MM.1S (cell line): Measurements from ENCODE around the gene ZNF598.

Source experiments
- DNase-seq: peaks from one replicate; pipeline ENCODE4 v3.0.0-alpha.2; 2015
- H2AFZ ChIP-seq: fragments of 300-600 bp; sonication (generic); 2 replicates; pipeline ENCODE4 v1.6.0; 2016; ENCODE audit warnings: antibody characterized with exemption, low read length
- H3F3A ChIP-seq: fragments of 300-600 bp; sonication (generic); 2 replicates; pipeline ENCODE4 v1.6.1; 2016; ENCODE audit warnings: mild to moderate bottlenecking, antibody characterized with exemption, low read length, moderate library complexity, mixed read lengths; ENCODE audit not compliant: insufficient read depth
- H3K27ac ChIP-seq: fragments of 300-600 bp; sonication (generic); 2 replicates; pipeline ENCODE4 v1.5.1; 2016; ENCODE audit warnings: mild to moderate bottlenecking, low read length
- H3K27me3 ChIP-seq: fragments of 300-600 bp; sonication (generic); replicated peaks from 2 replicates; pipeline ENCODE4 v1.6.0; 2016; ENCODE audit warnings: low read length; ENCODE audit not compliant: insufficient read depth
- H3K36me3 ChIP-seq: fragments of 300-600 bp; sonication (generic); replicated peaks from 2 replicates; pipeline ENCODE4 v1.6.1; 2016; ENCODE audit warnings: mild to moderate bottlenecking, low read length, mixed read lengths; ENCODE audit not compliant: insufficient read depth
- H3K4me1 ChIP-seq: fragments of 300-600 bp; sonication (generic); 2 replicates; pipeline ENCODE4 v1.6.1; 2016; ENCODE audit warnings: low read length, mixed read lengths
- H3K4me2 ChIP-seq: fragments of 300-600 bp; sonication (generic); 2 replicates; pipeline ENCODE4 v1.6.0; 2016; ENCODE audit warnings: low read depth, low read length
- H3K4me3 ChIP-seq: fragments of 300-600 bp; sonication (generic); 2 replicates; pipeline ENCODE4 v1.5.1; 2016; ENCODE audit warnings: low read length, mixed read lengths
- H3K79me2 ChIP-seq: fragments of 300-600 bp; sonication (generic); 2 replicates; pipeline ENCODE4 v1.6.1; 2016; ENCODE audit warnings: mixed run types, low read length, mixed read lengths
- H3K9ac ChIP-seq: fragments of 300-600 bp; sonication (generic); 2 replicates; pipeline ENCODE4 v1.6.1; 2016; ENCODE audit warnings: low read length, mixed read lengths
- H3K9me2 ChIP-seq: fragments of 300-600 bp; sonication (generic); replicated peaks from 2 replicates; pipeline ENCODE4 v1.6.1; 2016; ENCODE audit warnings: mild to moderate bottlenecking, low read length, mixed read lengths; ENCODE audit not compliant: insufficient read depth
- H3K9me3 ChIP-seq: fragments of 300-600 bp; sonication (generic); replicated peaks from 2 replicates; pipeline ENCODE4 v1.6.1; 2016; ENCODE audit warnings: mild to moderate bottlenecking, low read length, mixed read lengths; ENCODE audit not compliant: insufficient read depth
- H4K20me1 ChIP-seq: fragments of 300-600 bp; sonication (generic); 2 replicates; pipeline ENCODE4 v1.6.1; 2016; ENCODE audit warnings: mild to moderate bottlenecking, low read length, moderate library complexity, mixed read lengths; ENCODE audit not compliant: insufficient read depth
- CTCF ChIP-seq: fragments of 300-600 bp; sonication (generic); IDR thresholded peaks from 2 replicates; pipeline ENCODE4 v1.5.1; 2016; ENCODE audit warnings: antibody characterized with exemption, low read length, mixed read lengths
- EZH2 ChIP-seq: fragments of 300-600 bp; sonication (generic); optimal IDR thresholded peaks from 2 replicates; pipeline ENCODE3; 2017; ENCODE audit warnings: low read depth, mild to moderate bottlenecking, antibody characterized with exemption, low read length, mixed read lengths
- EZH2phosphoT487 ChIP-seq: fragments of 300-600 bp; sonication (generic); IDR thresholded peaks from 2 replicates; pipeline ENCODE4 v1.6.1; 2018; ENCODE audit warnings: antibody characterized with exemption, low read length

ZNF598 gene

GRCh38 chr16:2023092-2024031 is 13.7 kb upstream of the ZNF598 start:
- Histone ChIP-seq H3K4me3 (peak overlapping the region; percentile 61), H3K4me1 (peaks cover 5% of the 10 kb centered on the region; the same call in 1 of the 2 replicates), H2AFZ (peak overlapping the region; percentile 92), H3K27me3 (peaks cover 53% of the 10 kb centered on the region), H3K9ac (peak overlapping the region; percentile 27; the same call in 1 of the 2 replicates), H3K9me2 (no peaks in the 10 kb centered on the region), H3K4me2 (peak overlapping the region; percentile 98), H3K36me3 (no peaks in the 10 kb centered on the region), H3K79me2 (no peaks in the 10 kb centered on the region), H3F3A (no peaks in the 10 kb centered on the region; the same call in 1 of the 2 replicates), H4K20me1 (no peaks in the 10 kb centered on the region), H3K27ac (no peak overlapping the region), H3K9me3 (no peaks in the 10 kb centered on the region)
- peak; percentile 87 for DNase-seq
- TF ChIP-seq EZH2phosphoT487 = no peak
- TF ChIP-seq CTCF = peak; percentile 91
- no peak for TF ChIP-seq EZH2

- peak; percentile 27 for DNase-seq
- Histone ChIP-seq H2AFZ (peak overlapping the region; percentile 92), H3K4me1 (peaks cover 5% of the 10 kb centered on the region; the same call in 1 of the 2 replicates), H3K27me3 (peaks cover 47% of the 10 kb centered on the region), H3K9ac (peak overlapping the region; percentile 27; the same call in 1 of the 2 replicates), H3K9me2 (no peaks in the 10 kb centered on the region), H3K79me2 (no peaks in the 10 kb centered on the region), H3K4me2 (peak overlapping the region; percentile 98), H3F3A (no peaks in the 10 kb centered on the region; the same call in 1 of the 2 replicates), H3K27ac (no peak overlapping the region), H3K4me3 (peak overlapping the region; percentile 61), H3K9me3 (no peaks in the 10 kb centered on the region), H4K20me1 (no peaks in the 10 kb centered on the region), H3K36me3 (no peaks in the 10 kb centered on the region)
- TF ChIP-seq CTCF (no peak), EZH2phosphoT487 (no peak), EZH2 (no peak)
Measured at GRCh38 chr16:2022723-2023091, 13.1 kb upstream of the ZNF598 start.

- Histone ChIP-seq H3K36me3 (no peaks in the 10 kb centered on the region), H3K9me3 (no peaks in the 10 kb centered on the region), H4K20me1 (no peaks in the 10 kb centered on the region), H3F3A (no peaks in the 10 kb centered on the region), H3K9me2 (no peaks in the 10 kb centered on the region), H3K27ac (no peak overlapping the region), H3K27me3 (peaks cover 29% of the 10 kb centered on the region), H3K4me3 (no peak overlapping the region), H3K4me1 (peaks cover 5% of the 10 kb centered on the region; the same call in 1 of the 2 replicates), H3K4me2 (no peak overlapping the region), H3K79me2 (no peaks in the 10 kb centered on the region), H2AFZ (no peak overlapping the region), H3K9ac (no peak overlapping the region)
- TF ChIP-seq EZH2phosphoT487 (no peak), EZH2 (no peak), CTCF (no peak)
- DNase-seq = no peak
Measured at GRCh38 chr16:2019921-2020831, 10.6 kb upstream of the ZNF598 start.
